Measurements from ENCODE around the gene TBX2.

TBX2 gene

DNA sequence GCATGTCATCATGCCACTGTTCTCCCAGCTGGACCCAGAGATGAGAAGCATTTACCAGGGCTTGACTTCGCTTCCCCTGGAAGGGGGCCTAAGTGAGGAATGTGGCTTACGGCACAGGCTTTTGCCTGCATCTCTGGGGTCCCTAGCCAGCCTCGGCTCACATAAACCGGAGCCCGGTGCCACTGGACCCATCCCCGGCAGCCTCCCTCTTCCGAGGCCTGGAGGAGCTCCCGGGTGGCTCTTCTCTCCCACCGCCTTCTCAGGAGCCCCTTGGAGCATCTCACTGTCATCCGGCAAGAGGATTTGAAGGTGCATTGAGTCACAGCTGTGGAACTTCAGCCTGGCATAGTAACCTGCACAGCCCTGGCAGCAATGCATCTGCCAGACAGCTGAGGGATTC lies 29.9 kb upstream of the TBX2 start:
- no peak for DNase-seq

DNA sequence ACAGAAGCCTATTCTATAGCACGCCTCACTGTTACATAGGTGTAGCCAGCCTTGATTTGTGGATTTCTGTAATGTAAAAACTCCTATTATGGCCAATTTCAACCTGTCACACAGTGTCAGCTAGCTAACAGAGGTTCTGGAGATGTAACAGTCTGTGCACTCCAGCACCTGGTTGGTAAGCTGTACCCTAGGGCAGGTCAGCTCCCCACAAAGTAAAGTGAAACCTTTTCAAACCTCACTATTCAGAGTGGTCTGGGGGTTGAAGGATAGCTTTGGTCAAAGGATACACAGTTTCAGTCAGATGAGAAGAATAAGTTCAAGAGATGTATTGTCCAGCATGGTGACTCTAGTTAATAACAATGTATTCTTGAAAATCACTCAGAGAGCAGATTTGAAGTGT lies 28.5 kb upstream of the TBX2 start:
- DNase-seq = no peak

DNA sequence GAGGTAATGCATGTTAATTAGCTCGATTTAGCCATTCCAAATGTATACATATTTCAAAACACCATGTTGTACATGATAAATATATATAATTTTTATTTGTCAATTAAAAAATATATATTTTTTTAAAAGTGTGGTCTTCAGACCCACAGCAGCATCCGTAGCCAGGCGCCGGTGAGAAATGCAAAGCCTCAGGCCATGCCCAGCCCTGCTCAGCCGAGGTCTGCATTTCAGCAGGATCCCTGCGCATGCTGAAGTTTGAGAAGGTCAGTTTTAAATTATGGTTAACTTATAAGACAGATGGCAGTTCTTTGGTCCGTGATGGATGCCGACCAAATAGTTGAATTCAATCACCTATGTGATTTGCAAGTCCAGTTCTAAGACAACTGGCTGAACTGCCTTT lies 28.0 kb upstream of the TBX2 start:
- no peak for DNase-seq

DNA sequence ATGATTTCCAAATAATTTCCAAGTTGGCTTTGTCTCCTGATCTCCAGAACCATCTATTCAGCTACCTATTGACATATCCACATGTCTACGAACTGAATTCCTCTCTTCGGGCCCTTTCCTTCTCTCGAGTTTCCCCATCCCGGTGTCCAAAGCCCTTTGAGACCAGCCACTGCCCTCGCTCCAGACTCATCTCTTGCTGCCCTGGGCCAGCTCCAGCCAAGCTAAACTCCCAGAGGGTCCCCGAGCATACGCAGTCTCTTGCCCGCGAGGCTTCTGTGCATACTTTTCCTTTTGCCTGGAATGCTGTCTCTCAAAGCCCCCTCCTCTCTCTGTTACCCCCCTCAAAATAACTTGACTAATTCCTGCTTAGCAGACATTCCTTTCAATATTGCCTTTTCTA lies 27.2 kb upstream of the TBX2 start:
- DNase-seq = no peak

DNA sequence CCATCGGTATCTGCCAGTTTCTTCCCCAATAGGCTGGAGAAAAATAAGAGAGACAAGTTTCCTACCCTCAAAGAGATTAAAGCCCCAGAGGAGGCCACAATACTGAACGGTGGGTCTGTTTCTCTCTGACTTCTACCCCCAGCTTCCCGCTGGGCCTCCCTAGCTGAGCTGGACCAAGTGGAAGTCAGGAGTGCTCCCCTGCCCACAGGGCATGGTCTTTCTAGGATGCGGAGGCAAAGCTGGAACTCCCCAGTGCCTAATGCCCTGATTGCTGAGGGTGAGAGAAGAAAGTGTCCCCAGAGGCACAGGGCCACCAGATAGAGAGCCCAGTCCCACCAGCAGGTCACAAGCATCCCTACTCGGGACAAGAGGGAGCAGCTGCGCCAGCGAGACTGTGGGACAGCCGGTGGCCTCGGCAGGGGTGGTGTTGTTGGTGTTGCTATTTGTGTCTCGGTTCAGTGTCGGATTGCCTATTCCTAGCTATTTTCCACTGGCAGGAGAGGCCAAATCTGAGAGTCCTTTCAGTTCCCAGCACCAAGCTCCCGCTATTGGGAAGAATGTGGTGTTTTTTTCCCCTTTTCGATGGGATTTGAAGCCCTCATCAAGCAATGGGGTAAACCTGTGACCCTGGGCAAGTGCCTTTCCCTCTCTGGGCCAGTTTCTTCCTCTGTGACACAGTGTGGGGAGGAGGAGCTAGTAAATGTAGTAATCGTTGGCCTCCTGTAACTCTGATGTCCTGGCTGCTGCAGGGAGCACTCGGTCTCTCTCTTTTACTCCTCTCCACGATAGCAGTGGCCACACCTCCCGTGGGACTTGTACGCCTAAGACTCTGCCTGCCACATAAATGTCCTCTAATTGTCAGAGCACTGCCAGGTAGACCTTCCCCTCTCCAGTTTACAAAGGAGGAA lies 22.5 kb upstream of the TBX2 start:
- no peak for DNase-seq

DNA sequence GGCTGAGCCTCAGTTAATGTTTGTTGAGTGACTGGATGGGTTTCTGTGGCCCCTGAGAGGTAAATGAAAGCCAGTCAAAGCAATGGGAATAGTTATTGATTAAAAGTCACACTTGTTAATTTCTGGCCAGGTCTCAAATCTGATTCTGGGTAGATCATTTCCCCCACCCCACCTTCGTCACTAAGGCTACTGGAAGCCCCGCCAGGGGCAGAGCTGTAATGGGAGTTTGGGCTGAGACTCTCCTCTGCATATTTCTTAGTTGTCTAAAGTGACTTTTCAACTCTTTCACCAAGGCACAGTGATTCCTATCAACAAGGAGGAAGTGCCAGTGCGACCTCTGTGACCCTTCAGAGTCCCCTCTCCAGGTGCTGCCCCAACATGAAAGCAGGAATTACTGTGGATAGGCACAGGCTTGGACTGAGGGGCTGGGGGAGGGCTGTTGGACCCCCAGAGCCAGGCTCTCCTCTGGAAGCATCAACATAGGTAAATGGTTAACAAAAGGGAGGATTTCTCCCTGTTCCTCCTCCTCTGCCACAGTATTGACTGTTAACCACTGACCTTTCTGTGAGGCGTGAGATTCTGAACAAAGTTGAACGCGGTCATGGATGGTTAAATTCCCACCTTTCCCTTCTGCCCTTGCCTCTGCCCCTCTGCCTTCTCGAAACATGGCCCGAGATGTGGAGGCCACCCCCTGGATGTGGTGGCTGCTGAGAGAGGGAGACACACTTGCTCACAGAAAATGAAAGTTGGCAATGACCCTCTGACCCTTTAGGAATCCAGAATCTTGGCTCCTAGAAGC lies 20.8 kb upstream of the TBX2 start:
- DNase-seq = no peak

DNA sequence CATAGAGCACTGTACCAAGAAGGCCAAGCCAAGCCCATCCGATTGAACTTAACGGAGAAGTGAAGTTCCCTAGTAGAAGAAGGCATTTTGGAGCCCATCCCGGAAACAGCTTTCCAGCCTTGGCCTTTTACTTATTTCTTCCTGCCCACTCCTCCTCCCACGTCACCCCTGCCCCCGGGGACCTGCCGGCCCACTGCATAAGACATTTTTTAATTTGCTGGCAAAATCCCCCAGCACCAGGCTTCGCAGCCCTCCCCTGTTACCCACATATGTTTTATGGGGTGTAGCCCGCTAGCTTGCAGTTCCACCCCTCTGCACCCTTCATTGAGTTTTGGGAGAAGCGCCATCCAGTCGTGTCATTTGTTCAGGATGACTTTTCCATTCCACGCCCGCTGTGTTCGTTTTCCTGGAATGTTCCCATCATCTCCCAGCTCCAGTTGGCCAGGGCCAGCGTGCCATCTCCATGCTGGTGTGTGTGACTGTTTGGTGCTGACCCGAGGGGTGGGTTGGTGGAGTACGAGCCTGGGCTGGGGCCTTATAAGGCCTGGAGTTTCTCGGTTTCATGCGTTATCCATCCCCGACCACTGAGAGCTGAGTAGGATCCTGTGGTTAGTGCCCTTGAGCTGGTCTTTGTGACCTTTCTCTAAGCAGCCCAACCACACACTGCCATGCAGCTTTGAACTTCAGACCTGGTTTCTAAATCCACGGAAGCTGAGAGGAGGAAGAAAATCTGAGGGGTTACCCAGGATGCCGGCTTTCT lies 20.0 kb upstream of the TBX2 start:
- no peak for DNase-seq

DNA sequence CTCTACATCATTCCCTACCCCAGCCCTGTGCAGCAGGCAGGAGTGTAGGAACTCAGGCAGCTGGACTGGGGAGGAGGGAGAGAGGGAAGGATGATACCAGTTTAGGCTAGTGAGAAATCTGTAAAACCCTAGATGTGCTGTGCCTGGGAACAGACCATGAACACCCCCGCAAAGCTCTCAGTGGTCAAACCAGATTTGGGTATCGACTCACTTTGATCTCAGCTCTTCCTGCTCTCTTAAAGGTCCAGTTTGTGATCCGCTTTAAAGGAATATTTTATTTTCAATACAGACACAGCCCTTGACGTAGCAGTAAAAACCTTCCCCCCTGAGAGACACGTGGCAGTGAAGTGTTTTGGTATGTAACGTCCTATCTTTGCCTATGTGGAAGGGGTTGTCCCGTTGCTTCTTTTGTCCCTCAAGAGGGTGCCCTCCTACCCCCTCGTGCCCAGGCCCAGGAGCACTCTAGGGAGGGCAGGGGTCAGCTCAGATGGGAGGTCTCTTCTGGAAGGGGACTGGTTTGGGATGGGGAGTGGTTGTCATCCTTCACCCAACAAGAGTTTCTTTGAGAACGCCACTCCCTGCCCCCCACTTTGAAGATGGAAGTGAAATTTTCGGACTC lies 19.3 kb upstream of the TBX2 start:
- no peak for DNase-seq

DNA sequence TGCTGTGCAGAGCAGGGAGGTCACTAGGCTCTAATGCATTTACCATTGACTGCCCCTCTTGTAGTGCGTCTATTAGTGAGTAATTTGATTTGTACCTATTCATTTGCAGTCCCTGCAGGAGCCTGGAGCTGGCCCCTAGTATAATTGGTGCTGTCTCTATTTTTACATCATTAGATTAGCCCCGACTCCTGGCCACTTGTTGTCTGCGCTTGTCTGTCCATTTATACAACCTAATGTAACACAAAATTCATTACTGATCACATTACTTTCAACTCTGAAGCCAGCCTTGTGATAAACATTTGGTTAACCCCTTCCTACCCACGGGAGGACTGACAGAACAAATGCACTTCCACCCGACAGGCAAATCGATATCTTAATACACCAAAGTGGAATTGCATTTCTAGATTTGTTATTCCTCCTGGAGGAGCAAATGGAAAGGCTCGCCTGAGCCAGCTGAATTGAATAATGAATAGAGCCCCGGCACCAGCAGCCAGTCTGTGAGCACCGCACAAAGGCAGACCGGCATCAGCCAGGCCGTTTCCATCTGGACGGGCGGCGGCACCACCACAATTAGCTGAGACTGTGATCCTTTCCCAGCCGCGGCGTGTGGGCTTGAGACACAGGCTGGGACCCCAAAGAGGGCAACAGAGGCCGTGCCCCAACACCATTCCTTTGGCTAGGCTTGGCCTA lies 18.7 kb upstream of the TBX2 start:
- DNase-seq = no peak

DNA sequence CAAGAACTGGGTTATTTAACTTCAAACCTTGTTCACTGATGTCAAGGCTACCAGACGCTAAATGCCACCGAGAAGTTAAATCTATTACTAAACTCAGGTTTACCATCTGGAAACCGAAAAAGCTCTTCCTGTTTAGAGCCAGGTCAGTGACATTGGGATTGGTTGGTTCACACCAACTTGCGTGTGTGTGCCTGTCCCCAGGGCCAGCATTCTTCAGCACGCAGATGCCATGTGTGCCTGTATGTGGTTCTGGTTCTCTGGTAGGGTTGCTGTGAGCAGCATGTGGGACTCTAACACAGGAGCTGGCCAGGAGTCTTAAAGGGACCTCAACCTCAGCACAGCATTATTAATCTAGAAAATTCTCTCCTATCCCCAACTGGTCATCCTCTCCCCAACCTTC lies 18.1 kb upstream of the TBX2 start:
- DNase-seq = no peak

DNA sequence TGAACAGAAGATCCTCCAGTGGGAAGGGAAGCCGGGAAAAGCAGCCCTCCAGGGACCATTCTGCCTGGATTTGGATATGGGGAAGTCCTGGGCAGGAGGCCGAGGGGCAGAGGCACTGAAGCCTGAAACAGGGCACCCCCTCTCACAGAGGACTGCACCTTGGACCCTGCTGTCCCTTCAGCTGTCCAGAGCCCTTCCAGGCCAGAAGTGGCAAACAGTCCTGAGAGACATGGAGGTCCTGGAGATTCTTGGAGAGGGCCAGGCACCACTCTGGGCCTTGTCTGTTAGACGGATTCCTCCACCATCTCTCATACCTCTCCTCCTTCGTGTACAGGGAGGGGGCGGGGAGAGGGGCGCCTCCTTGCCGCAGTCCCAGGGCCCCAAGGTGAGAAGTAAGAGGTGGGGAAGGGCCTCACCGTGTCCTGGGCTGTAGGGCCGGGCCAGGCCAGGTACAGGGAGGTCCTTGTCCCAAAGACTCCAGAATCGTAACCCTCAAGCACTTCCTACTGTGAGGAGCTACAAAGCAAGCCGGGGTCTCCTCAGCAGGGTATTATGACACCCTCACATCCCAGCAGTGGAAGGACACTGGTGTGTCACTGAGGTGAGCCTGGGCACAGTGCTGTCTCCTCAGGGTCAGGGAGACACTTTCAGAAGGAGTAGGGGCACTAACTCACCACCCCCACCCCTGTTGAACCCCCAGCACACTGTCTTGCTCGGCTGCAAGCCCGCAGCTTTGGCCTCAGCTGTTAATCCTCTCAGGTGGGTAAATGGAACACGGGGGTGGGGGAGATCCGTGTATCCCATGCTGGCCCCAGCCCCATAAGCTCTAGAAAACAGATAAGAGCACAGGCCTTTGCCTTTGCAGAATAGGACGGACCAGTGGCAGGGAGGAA lies 16.6 kb upstream of the TBX2 start:
- no peak for DNase-seq

DNA sequence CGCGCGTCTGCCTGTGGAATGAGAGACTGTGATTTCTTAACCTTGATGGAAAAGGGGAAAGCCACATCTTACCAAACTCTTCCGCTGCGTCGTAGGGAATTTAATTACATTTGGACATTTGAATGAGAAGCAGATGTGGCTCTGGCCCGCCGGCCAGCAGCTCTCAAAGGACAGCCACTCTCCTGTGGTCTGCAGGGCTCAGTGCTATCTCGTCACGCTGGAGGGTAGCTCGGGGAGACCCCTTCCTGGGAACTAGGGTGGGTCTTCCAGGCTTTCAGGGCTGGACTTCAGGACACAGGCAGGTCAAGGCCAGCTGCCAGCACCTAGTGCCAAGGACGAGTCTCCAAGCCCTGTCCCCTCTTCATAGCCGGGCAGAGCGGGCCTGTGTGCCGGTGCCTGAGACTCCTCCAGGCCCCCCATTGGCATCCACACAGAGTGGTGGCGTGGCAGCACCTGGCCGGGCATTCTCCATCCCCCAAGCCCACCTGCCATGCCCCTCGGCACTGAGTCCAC lies 15.9 kb upstream of the TBX2 start:
- no peak for DNase-seq

DNA sequence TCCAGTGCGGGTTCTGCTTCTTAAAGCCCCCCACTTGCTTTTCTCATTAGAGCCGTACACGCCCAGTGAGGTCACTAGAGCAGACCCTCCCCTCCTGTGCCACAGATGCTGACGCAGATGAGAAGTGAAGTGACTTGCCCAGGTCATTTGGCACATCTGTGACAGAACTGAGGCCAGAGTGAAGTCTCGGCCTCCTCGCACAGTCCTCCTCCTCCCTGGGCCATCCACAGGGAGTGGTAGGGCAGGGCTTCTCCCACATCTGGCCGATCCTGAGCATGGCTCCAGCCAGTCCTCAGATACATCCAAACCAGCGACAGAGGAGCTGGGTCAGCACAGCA lies 15.3 kb upstream of the TBX2 start:
- DNase-seq = no peak

DNA sequence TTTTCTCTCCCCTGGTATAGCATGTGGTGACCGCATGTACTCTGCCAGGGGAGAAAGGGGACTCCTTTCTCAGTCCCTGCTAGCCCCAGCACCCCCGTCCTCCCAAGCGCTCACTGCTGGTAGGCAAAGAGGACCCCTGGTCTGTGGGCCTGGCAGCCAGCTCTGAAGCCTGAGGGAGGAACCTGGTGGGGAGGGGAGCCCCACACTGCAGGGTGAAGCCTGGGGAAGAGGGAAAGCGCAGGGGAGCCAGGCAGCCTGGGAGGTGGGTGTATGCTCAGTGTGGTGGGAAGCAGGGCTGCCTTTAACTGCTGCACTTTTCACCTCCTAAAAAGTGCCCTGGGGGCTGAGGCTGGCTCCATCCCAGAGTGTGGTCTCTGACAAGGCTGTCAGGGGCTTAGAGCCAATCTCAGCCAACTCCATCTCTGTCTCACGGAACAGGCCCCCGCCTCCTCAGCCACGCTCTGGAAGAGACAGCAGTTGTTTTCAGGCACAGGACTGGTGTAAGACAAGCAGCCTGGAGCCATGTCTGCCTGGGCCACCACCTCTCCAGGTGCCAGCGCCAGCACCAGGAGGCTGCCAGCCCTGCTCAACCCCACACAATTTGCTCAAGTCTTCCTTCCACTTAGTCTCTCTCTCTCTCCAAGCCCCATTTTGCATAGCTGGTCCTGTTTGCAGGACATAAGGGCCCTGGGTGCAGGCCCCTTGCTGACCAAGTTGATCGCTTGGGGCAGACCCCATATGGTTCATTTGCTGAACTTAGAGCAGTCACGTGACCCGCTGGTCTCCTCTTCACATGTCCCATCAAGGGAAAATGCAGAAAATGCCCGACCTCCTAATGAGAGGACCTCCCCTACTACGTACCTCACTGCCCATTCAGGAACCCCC lies 14.7 kb upstream of the TBX2 start:
- no peak for DNase-seq

DNA sequence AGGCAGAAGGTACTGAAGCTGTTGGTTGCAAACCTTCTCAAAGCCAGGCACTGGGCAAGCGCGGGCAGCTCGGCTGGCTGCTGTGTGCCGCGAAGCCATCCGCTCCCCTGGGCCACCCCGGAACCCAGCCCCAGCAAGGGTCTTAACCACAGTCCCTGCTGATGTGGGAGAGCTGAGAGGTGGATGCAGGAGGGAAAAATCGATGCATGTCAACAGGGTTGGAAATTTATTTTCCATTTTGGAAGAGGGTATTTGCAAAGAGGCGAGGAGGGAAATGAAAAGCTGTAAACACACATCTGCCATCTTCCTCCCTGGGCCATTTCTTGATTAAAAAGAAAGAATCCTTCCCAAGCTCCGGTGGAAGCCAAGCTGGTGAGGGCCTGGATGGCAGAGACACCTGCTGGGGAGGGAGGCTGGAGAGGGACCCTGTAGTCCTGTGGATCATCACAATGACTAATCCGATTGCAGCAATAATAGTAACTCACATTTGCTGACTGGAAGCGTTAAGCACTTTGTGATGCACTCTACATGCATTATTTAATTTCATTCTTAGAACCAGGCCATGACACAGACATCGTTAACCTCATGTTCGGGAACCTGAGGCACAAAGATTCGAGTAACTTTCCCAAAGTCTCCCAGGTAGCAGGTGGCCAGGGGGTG lies 13.9 kb upstream of the TBX2 start:
- DNase-seq = no peak

DNA sequence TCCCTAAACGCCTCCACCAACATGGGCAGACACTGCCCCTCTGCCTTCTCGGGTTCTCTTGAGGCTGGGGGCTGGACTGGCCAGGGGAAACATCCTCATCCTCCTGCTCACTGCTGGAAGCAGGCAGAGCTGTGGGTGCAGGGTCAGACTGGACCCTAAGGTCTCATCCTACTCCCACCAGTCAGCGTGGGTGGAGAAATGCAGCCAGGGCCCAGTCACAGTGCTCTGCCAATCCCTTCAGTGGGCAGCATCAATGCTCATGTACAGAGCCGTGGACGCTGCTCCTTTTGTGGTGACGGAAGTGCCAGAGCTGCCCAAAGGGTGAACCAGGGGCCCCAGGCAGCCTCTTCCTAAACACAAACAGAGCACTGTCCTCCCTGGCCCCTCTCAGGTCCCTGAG lies 13.4 kb upstream of the TBX2 start:
- no peak for DNase-seq

DNA sequence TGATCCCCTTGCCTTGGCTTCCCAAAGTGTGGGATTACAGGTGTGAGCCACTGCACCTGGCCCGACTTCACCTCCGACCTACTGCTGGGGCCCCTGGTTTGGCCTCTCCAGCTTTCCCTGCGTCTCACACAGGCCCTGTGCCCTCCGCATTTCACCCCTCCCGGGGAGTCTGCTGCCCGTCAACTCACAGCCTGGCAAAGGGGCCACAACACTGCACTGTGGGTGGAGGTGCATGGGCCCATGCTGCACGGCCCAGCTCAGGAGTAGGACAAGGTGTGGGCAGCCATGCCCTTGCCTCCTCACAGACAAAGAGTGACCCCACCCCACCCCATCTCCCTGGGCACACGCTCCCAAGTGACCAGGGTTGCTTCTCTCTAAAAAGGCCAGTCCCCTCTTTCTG lies 12.6 kb upstream of the TBX2 start:
- DNase-seq = no peak

DNA sequence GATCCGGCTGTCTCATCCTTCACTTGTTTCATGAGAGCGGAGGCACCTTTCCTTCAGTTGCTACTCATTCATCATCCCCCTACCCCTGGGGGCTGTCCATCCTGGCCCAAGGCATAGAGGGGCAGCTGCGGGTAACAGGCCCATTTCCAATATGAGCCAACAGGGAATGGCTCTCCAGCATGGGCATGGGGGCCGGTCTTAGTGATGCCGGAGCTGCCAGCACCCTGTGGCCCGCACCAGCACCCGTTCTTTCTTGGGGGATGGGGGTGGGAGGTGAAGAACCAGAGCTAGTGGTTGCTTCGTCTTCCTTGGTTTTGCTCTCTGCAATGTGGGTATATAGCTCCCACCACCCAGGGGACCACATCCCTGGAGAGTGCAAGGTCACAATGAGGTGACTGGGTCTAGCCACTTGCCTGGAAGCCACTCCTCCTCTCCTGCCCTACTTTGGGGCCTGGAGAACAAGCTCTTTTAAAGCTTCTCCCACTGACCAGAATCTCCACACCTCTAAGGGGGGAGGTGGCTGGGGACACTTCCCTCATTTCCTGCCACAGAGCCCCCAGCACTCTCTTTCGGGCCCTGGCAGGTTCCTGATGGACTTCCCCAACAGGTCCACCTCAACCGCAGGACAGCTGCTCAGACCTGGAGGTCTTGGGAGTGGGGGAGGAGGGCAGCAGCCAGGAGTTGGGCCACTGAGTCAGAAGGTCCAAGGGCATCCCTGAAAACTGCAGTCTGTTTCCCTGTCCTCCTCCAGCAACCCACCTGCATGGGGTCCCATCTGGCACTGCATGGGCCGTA lies 11.9 kb upstream of the TBX2 start:
- DNase-seq = no peak

Measured in SIG-M5 (cell line).